HFFc6 (cell line): Measurements from ENCODE around the gene TPRG1. TPM values are rescaled to one million over a fixed set of nuclear protein-coding genes. Genes with fewer than 3 reads are reported as not detected.

Experiments
- DNase-seq: peaks from one replicate; pipeline ENCODE4 v3.0.0-alpha.2; 2018
- H3K27ac Mint-ChIP-seq: 2 replicates; pipeline ENCODE4 v1.8.0; 2020; ENCODE audit warnings: mild to moderate bottlenecking, mixed read lengths
- H3K27me3 Mint-ChIP-seq: 2 replicates; pipeline ENCODE4 v1.8.0; 2021; ENCODE audit warnings: mild to moderate bottlenecking, moderate library complexity, mixed read lengths; ENCODE audit not compliant: insufficient read depth
- H3K36me3 Mint-ChIP-seq: 2 replicates; pipeline ENCODE4 v1.8.0; 2021; ENCODE audit warnings: low read depth, mixed read lengths
- H3K4me1 Mint-ChIP-seq: 2 replicates; pipeline ENCODE4 v1.8.0; 2020; ENCODE audit warnings: low read depth, mixed read lengths
- H3K4me3 Mint-ChIP-seq: 2 replicates; pipeline ENCODE4 v1.8.0; 2020; ENCODE audit warnings: mild to moderate bottlenecking, moderate library complexity, mixed read lengths
- H3K9me3 Mint-ChIP-seq: 2 replicates; pipeline ENCODE4 v1.8.0; 2020; ENCODE audit warnings: mild to moderate bottlenecking, mixed read lengths
- CTCF ChIP-seq: fragments of 200-600 bp; sonication (generic); IDR thresholded peaks from 2 replicates; pipeline ENCODE4 v1.5.0; 2021; ENCODE audit warnings: antibody characterized with exemption, mild to moderate bottlenecking
- total RNA-seq, 6 experiments: library from RNA; stranded (reverse); fragmentation: NEBNext Ultra II Directional; extraction: Animal tissue kit (Norgen Biotek cat#: 25700); gene quantifications; 2 replicates in 1 of 6; 3 replicates in 5 of 6; pipeline ENCODE4 v1.2.3, GENCODE V29; 2021

TPRG1 gene
- total RNA-seq, 6 experiments from 2014 or later = not detected

- no peak for TF ChIP-seq CTCF
- Mint-ChIP-seq H3K4me1 (no peaks in the 10 kb centered on the region), H3K4me3 (no peak overlapping the region), H3K27me3 (peaks cover 8% of the 10 kb centered on the region), H3K36me3 (no peaks in the 10 kb centered on the region), H3K27ac (no peak overlapping the region), H3K9me3 (no peaks in the 10 kb centered on the region)
- DNase-seq = no peak
Observed at GRCh38 chr3:189227249-189227648, 55.5 kb downstream of the TPRG1 start.

GRCh38 chr3:189229196-189229828, 57.5 kb downstream of the TPRG1 start:
- no peak for DNase-seq
- no peak overlapping the region for H3K27ac Mint-ChIP-seq
- H3K4me1 Mint-ChIP-seq = no peaks in the 10 kb centered on the region
- H3K36me3 Mint-ChIP-seq = no peaks in the 10 kb centered on the region
- peaks cover 3% of the 10 kb centered on the region for H3K27me3 Mint-ChIP-seq
- TF ChIP-seq CTCF = no peak
- no peak overlapping the region for H3K4me3 Mint-ChIP-seq
- H3K9me3 Mint-ChIP-seq = no peaks in the 10 kb centered on the region

- TF ChIP-seq CTCF = no peak
- DNase-seq = no peak
- no peaks in the 10 kb centered on the region for H3K36me3 Mint-ChIP-seq
- H3K27ac Mint-ChIP-seq = no peak overlapping the region
- no peaks in the 10 kb centered on the region for H3K9me3 Mint-ChIP-seq
- peaks cover 8% of the 10 kb centered on the region for H3K27me3 Mint-ChIP-seq
- H3K4me1 Mint-ChIP-seq = no peaks in the 10 kb centered on the region
- H3K4me3 Mint-ChIP-seq = no peak overlapping the region
Observed at GRCh38 chr3:189232790-189233189, 61.0 kb downstream of the TPRG1 start.

- H3K27ac Mint-ChIP-seq = no peak overlapping the region
- no peaks in the 10 kb centered on the region for H3K9me3 Mint-ChIP-seq
- no peaks in the 10 kb centered on the region for H3K4me1 Mint-ChIP-seq
- no peak overlapping the region for H3K4me3 Mint-ChIP-seq
- no peaks in the 10 kb centered on the region for H3K36me3 Mint-ChIP-seq
- peak; percentile 82 for TF ChIP-seq CTCF
- peak; percentile 47 for DNase-seq
- peaks cover 8% of the 10 kb centered on the region for H3K27me3 Mint-ChIP-seq
Observed at GRCh38 chr3:189233225-189233858, 61.6 kb downstream of the TPRG1 start.

GRCh38 chr3:189235214-189235613, 63.4 kb downstream of the TPRG1 start:
- no peak for DNase-seq
- H3K27ac Mint-ChIP-seq = no peak overlapping the region
- H3K4me1 Mint-ChIP-seq = no peaks in the 10 kb centered on the region
- no peak overlapping the region for H3K4me3 Mint-ChIP-seq
- no peak for TF ChIP-seq CTCF
- peaks cover 5% of the 10 kb centered on the region for H3K27me3 Mint-ChIP-seq
- H3K9me3 Mint-ChIP-seq = no peaks in the 10 kb centered on the region
- no peaks in the 10 kb centered on the region for H3K36me3 Mint-ChIP-seq
